HG03432 (cell line): ENCODE measurements around the gene RND1.
A peak's percentile ranks its signal among the peaks of the same experiment; 100 is the strongest.
"Not testable (repeated sequence)": the region's sequence is repeated elsewhere in the genome, so short reads cannot be mapped to it uniquely, and the experiment has no call there.

Experiments
- ATAC-seq: cut with Tn5 transposase; IDR thresholded peaks from one replicate; pipeline ENCODE4 v1.9.1; 2021; ENCODE audit warnings: mild to moderate bottlenecking, moderate library complexity; ENCODE audit not compliant: unreplicated experiment

Gene RND1

DNA sequence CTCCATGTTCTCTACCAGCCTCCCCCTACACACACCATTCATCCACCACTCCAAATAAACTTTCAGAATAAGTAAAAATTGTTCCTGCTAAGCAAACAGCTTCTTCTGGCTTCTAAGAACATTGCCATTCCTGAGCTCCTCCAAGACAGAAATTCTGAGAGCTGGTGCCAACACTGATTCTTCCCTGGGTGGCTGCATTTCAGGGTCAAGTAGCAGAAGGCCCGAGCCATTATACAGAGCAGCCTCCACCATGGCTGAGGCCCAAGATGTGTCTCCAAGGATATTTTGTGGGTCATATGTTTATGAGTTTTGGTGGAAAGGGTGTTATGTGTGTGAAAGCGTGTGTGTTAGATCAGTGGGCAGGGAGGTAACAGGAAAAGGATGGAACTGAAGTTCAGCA is 3.5 kb upstream of the RND1 start:
- no peak for ATAC-seq

DNA sequence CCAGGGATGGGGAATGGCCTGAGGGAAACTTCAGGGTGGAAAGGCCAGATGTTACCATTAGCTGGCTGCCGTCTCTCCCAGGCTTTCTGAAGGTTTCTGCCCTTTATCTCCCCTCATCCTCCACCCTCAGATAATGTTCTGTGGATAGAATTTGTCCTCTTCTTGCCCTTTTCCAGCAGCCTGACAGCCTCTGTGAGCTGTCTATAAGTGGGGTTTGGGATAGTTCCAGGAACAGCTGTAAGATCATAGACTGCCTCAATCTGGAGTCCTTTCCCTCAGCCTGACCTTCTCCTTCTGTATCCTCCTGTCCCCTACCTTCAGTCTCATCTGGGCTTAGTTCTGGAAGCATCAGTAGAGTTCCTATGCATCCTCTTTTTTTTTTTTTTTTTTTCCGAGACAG is 2.8 kb upstream of the RND1 start:
- no peak for ATAC-seq

DNA sequence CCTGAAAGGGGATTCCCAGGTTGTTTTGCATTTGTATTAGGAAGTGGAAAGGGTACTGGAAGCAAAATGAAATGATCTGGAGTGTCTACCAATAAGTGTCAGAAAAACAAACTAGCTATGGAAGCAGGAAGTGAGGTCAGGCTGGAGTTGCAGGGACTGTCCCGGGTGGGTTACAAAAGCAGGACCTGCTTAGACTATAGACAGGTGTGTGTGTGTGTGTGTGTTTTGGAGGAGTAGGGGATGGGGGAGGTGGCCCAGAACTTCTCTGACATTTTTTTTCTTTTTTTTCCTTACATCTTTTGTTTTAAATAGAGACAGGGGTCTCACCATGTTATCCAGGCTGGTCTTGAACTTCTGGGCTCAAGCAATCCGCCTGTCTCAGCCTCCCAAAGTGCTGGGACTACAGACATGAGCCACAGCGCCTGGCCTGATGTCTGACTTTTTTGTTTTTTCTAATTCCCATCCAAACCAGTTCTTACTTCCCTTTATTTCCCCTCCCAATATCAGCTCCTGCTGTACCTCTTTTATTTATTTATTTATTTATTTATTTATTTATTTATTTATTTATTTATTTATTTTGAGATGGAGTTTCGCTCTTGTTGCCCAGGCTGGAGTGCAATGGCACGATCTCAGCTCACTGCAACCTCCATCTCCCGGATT is 512 bp upstream of the RND1 start:
- ATAC-seq = no peak

DNA sequence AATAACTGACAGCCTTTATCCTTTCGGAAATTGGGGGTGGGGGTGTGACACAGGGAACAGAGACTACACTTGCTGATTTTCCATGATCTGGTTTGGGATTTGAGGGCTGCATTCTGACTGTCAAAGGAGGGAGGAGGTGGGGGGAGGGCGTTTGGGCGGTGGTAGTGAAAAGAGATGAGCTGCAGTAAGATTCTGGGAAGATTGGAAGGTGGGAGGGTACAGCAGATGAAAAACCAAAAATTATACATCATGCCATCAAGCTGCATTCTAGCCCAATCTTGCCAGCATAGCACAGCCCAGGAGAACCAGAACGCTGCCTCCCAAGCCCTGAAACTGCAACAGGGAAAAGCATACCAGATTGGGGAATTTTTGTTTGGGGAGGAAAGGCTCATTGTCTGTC is 2.4 kb downstream of the RND1 start:
- ATAC-seq = no peak

DNA sequence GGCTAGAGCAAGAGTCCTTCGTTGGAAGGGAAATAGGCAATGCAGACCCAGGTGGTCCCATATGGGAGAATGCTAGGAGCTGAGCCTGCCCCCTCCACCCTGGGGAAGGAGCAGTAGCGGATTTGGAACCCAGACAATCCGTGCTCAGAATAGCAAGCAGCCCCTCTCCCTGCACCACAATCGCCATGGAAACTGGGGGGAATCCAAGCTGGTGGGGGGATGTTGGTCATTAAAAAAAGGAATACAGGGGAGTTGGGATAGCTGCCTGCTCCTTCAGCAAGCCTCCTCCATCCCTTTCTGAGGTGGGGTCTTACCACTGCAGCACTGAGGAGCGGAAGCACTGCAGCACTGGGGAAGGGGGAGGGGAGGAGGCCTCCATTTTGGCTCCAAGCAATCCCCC is 2.9 kb downstream of the RND1 start:
- no peak for ATAC-seq

DNA sequence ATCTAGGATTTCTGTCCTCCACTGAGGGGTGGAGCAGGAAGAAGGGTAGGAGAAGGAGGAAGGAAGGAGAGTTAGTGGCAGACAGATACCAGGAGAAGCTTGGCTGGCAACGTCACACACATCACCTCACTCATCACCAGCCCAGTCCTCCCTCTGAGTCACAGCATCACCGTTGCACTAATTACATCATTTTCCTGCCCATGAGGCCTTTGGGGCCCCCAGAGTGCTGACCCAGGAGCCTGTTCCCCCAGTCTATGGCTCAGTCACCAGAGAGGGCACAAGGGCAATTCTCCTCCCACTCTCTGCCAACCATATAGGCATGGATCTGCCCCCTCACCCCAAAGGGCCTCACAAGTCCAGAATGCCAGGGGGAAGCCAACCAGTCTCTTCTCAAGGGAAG is 4.6 kb downstream of the RND1 start:
- no peak for ATAC-seq

DNA sequence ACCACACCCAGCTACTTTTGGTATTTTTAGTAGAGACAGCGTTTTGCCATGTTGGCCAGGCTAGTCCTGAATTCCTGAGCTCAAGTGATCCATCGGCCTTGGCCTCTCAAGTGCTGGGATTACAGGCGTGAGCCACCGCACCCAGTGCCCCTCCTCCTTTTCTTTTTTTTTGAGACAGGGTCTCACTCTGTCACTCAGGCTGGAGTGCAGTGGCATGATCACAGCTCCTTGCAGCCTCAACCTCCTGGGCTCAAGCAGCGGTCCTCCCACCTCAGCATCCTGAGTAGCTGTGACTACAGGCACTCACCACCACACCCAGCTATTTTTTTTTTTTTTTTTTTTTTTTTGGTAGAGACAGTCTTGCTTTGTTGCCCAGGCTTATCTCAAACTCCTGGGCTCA is 5.4 kb downstream of the RND1 start:
- ATAC-seq = not testable (repeated sequence)

DNA sequence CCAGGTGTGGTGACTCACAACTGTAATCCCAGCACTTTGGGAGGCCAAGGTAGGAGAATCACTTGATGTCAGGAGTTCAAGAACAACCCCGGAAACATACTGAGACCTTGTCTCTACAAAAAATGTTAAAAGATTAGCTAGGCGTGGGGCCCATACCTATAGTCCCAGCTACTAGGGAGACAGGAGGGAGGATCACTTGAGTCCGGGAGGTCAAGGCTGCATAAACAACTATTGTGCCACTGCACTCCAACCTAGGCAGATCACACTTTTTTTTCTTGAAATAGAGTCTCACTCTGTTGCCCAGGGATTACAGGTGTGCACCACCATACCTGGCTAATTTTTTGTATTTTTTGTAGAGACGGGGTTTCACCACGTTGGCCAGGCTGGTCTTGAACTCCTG is 6.1 kb downstream of the RND1 start:
- ATAC-seq = no peak

DNA sequence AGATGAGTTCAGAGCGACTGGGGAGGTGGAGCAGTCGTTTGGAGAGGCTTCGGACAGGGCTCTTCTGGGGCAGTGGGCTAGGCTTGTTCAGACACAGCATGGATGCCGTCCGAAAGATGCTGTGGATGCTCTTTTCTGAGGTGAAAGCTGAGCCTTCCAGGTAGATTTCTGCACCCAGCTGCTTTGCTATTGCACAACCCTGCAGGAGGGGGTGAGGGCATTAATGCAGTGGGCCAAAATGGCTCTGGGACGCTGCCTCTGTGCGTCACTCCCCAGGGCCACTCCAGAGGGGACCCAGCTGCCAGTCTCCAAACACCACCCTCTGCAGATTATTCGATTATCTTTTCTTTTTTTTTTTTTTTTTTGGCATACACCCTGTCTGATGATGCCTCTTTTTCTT is 7.6 kb downstream of the RND1 start:
- ATAC-seq = no peak

DNA sequence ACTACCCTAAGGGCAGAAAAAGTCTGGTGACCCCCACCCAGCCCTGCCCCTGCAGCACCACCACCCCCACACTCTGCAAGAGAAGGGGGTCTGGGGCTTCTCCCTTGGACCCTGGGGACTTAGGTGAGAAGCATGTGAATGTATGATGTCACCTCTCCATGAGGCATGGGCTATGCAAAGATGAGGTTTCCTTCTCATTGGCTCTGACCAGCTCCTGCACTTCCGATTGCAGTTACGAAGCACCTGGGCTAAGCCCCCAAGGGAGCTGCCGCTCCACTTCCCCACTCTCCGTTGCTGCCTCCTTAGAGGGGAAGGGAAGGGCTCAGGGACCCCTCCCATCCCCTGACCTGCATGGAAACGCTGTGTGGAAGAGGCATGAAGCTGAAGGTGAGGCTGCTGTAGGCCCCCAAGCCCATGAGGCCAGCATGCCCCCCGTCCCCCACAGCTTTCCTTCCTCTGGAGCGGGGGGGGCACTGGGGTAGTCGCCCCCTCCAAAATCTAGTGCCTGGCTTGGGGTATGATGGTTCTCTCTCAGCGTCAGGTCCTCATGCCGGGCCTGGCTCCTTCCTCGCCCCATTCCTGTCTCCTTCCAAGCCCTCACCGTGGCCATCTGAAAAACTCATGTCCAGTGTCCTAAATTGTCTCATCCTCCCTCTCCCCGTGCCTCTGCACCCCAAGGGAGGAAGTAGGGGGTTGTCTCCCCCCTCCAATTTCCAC is 8.2 kb downstream of the RND1 start:
- ATAC-seq = no peak

DNA sequence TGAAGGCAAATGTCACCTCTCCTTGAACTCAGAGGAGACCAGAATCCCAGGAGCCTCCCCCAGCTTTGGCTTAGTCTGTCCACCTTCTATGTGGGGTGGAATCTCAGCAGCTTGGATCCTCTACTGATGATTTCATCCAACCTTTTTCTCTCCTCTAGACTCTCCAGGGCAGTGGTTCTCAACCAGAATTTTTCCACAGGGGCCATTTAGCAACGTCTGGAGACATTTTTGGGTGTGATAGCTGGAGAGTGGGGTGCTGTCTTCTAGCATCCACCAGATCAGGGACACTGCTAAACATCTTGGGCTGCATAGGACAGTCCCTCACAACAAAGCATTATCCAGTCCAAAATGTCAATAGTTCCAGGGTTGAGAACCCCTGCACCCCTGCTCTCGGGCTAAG is 9.3 kb downstream of the RND1 start:
- ATAC-seq = no peak

DNA sequence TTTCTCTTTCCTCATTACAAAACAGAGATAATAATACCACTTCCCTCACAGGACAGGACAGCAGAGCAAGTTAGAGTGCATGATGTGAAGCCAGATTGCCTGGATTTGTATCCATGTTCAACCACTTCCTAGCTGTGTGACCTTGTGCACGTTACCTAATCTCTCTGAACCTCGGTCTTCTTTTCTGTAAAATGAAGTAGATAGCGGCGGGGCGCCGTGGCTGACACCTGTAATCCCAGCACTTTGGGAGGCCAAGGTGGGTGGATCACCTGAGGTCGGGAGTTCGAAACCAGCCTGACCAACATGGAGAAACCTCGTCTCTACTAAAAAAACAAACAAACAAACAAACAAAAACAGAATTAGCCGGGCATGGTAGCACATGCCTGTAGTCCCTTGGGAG is 10.7 kb downstream of the RND1 start:
- not testable (repeated sequence) for ATAC-seq

DNA sequence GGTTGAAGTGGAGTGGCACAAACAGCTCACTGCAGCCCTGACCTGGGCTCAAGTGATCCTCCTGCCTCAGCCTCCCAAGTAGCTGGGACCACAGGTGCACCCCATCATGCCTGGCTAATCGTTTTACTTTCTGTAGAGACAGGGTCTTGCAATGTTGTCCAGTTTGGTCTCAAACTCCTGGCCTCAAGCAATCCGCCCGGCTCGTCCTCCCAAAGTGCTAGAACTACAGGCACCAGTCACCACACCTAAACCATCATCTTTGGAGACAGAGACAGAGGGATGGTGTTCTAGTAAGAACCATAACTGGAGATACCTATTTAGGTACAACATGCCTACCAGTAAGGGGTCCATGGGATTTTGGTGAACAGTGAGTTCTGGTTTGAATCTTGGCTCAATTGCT is 11.2 kb downstream of the RND1 start:
- no peak for ATAC-seq

DNA sequence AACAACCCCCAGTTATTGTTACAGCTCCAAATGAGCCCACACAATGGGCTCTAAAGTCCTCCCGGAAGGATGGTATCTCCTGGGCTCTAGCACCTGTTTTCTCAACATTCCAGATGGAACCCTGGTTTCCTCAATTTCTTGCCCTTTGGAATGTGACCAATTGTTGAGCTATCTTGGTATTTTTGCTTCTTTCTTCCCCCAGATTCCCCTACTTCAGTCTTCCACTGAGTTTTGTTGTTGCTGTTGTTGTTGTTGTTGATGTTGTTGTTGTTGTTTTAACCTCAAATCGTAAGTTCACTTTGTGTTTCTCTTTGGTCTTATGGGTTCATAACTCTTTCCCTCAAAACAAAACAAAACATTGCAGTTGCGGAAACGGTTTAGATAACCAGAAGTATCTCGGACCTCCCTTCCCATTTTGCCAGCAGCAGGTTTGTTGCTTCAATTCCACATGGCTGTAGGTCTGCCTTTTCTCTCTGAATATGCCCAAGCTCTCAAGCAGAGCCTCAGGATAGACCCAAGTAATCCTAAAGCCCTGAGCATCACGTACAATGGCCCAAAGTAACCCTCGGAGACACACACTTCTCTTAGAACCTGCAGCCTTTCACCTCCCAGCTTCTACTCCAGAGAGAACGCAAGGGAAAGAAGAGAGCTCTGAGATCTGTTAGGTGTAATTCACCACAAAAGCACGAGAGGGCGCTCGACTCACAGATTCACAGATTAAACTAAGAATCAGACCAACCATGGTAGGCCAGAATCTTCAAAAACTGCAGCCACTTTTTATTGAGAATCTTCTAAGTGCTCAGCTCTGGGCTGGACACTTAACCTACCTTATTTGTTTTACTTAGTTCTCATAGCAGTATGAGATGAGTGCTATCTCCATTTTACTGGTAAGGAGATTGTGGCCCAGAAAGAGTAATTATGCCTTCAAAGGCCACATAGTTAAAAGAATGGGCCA is 12.7 kb downstream of the RND1 start:
- peak; percentile 41 for ATAC-seq

DNA sequence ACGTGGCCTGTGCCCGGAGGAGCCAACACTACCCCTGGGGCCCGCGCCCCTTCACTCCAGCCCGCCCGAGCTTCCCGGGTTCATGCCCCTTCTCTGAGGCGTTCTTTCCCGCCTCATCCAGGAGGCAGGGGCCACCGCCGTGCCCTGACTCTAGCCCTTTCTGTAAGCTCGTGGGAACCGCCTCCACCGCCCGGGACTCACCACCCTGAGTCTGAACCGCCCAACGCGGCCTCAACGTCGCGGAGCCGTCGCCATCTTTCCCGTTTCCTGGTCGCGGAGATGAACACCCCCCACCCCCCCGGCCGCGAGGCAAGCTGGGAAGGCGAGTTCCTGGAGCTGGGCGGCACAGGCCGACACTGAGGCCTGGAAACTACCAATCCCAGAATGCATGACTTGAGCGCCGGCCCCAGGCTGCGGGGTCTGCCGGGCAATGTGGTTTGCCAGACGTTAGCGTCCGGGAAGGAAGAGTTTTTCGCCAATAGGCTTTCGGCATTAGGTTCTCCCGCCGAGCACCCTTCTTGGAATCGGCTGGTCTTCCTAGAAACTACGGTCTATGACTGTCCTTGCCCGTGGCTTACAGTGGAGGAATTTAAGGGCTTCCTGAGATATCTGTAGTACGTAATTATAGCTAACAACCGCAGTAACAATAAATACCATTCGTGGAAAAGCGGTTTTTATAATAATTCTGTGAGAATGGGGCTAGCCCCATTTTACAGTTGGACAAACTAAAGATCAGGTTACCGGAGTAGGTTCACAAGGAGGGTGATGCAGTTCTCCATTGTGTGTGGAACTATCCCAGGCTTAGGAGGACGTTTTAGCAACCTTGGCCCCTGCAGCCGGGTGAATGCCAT is 13.6 kb downstream of the RND1 start, which contains the start of gene DDX23:
Gene DDX23, minus strand, starts transcription at position 281 of the 851 bp plus-strand sequence. CDS start 6,381 bp downstream, outside the sequence.
- ATAC-seq = peak; percentile 95

DNA sequence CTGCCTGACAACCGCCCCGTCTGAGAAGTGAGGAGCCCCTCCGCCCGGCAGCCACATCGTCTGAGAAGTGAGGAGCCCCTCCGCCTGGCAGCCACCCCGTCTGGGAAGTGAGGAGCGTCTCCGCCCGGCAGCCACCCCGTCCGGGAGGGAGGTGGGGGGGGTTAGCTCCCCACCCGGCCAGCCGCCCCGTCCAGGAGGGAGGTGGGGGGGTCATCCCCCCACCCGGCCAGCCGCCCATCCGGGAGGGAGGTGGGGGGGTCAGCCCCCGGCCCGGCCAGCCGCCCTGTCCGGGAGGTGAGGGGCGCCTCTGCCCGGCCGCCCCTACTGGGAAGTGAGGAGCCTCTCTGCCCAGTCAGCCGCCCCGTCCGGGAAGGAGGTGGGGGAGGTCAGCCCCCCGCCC is 23.6 kb downstream of the RND1 start:
- ATAC-seq = not testable (repeated sequence)

DNA sequence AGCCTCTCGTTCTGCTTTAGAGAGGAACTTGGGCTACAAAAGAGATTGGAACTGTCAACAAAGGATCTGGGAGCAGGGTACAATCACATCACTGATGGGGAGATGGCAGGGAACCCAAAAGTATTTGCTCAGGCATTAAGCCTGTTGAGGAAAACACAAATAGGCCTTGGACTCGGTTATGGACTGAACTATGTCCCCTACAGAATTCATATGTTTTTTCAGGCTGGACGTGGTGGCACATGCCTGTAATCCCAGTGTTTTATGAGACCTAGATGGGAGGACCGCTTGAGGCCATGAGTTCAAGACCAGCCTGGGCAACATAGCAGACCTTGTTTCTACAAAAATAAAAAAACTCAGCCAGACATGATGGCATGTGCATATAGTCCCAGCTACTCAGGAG is 27.6 kb downstream of the RND1 start:
- ATAC-seq = no peak

DNA sequence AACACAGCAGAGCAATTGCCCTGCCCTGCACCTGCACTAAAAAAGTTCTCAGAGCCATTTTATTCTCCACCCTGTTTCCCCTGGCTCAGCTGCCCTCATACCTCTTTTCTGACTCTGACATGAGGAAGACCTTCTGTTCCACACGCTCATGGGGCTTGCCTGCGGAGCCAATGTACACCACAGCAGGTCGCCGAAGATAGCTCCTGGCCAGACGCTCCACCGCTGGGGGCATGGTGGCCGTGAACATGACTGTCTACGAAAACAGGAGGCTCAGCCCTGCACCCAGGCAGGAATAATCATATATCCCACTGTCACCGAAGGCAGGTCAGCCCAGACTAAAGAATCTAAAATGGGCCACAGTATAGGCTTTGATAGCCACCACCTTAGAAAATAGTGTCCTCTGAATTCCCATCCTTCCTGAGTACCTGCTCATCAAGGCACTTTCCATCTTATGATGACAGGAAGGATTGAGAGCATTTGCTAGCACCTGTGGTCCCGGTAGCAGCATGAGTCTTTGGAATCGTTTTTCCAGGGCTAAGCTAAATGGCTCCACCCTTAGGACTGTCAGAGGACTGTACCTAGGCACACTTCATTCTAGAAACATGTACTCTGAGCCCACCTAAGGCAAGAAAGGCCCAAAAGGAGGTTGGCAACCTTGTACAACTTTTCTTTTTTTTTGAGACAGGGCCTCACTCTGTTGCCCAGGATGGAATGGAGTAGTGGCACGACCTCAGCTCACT is 33.2 kb downstream of the RND1 start:
- no peak for ATAC-seq

DNA sequence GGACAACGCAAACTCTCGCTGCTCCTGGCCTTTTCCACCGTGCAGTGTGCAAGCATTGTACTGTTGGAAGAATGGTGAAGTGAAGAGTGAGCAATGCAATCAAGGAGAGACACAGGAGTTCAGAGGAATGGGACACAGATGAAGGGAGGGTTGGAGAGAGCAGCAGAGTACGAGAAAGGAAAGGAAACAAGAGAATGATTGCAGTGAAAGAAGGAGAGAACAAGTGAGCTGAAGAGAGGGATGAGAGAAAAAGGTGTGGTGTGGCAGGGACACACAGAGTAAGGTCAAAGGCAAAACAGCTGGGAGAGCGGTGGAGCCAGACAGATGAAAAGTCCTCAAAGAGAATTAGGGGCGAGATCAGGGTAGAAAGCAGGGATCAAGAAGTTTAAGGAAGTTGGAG is 34.4 kb downstream of the RND1 start:
- no peak for ATAC-seq
